ENCODE data around the gene CRY2.
"Not testable (repeated sequence)": the region's sequence is repeated elsewhere in the genome, so short reads cannot be mapped to it uniquely, and the experiment has no call there.

CRY2 gene

GRCh38 chr11:45899086-45899447, 51.8 kb downstream of the CRY2 start:
- no peak for DNase-seq
- WGBS (ENCODE audit: extremely low coverage, insufficient coverage, low lambda C conversion rate), result no CpG with 5 or more reads among the region's 3 CpGs
- Histone ChIP-seq H3K4me3 (ENCODE audit: low read length) (no peak overlapping the region), H3K79me1 (ENCODE audit: low read length) (no peaks in the 10 kb centered on the region), H3K27ac (ENCODE audit: low read depth, low read length) (no peak overlapping the region), H2BK120ac (ENCODE audit: low read depth, low read length) (no peak overlapping the region), H3K4me2 (ENCODE audit: low read length) (no peak overlapping the region), H3K36me3 (ENCODE audit: control insufficient read depth, insufficient read depth, low read length) (no peaks in the 10 kb centered on the region), H3K4ac (ENCODE audit: low read depth, low read length) (no peak overlapping the region), H4K5ac (ENCODE audit: low read length) (no peak overlapping the region), H2AK5ac (ENCODE audit: low read length) (no peak overlapping the region), H3K9ac (ENCODE audit: low read length) (no peak overlapping the region), H2BK15ac (replicated peaks; ENCODE audit: low read depth) (no peak overlapping the region), H3K18ac (ENCODE audit: low read length) (no peak overlapping the region), H2BK5ac (ENCODE audit: low read length) (no peak overlapping the region), H4K8ac (ENCODE audit: low read depth, low read length) (no peak overlapping the region), H3K23ac (ENCODE audit: low read length) (no peak overlapping the region), H3K56ac (ENCODE audit: low read length) (no peak overlapping the region), H3K79me2 (ENCODE audit: control insufficient read depth, insufficient read depth, low read length) (no peaks in the 10 kb centered on the region), H3K27me3 (ENCODE audit: insufficient read depth, low read length, poor library complexity) (no peaks in the 10 kb centered on the region), H3K4me1 (ENCODE audit: control insufficient read depth, low read depth, low read length) (peaks cover 1% of the 10 kb centered on the region)

DNA sequence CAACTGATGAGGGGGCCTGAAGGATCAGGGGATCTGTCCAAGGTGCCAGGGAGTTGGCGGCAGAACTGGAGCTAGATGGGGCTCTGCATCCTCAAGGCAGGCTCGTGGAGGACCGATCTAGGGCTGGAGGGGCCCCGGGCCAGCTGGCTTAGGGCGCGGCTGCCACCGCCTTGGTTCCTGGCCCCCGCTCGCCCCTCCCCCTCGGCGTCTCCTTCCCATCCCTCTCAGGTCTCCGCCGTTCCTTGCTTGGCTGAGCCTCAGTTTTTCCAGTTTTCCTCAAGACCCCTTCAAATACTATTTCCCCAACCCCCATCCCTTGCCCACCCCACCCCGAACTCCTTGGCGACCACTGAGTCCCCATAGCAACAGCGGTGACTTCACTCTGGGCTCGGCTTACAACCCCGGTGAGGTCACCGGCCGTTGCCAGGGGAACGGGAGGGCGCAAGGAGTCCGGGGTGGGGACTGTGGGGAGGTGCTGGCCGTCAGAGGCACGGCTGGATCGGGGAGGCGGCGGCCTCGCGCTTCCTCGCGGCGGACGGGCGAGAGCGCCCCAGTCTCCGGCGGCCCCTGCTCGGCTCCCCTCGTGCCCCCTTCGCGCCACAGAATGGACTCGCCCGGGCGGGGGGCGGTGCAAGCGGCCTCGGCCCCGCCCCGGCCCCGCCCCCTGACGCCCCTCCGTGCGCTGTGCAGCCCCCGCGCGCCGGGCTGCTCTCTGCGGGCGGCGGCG, 52.3 kb downstream of the CRY2 start:
- Histone ChIP-seq H3K4ac (ENCODE audit: low read depth, low read length) (no peak overlapping the region), H3K27me3 (ENCODE audit: insufficient read depth, low read length, poor library complexity) (no peaks in the 10 kb centered on the region), H3K79me2 (ENCODE audit: control insufficient read depth, insufficient read depth, low read length) (no peaks in the 10 kb centered on the region), H3K4me3 (ENCODE audit: low read length) (peak overlapping the region; percentile 30), H3K56ac (ENCODE audit: low read length) (peak overlapping the region; percentile 89), H2BK5ac (ENCODE audit: low read length) (no peak overlapping the region), H3K27ac (ENCODE audit: low read depth, low read length) (no peak overlapping the region), H3K23ac (ENCODE audit: low read length) (no peak overlapping the region), H3K18ac (ENCODE audit: low read length) (no peak overlapping the region), H4K5ac (ENCODE audit: low read length) (no peak overlapping the region), H2AK5ac (ENCODE audit: low read length) (no peak overlapping the region), H4K8ac (ENCODE audit: low read depth, low read length) (no peak overlapping the region), H3K9ac (ENCODE audit: low read length) (peak overlapping the region; percentile 64), H3K4me1 (ENCODE audit: control insufficient read depth, low read depth, low read length) (peaks cover 1% of the 10 kb centered on the region), H2BK15ac (replicated peaks; ENCODE audit: low read depth) (no peak overlapping the region), H2BK120ac (ENCODE audit: low read depth, low read length) (no peak overlapping the region), H3K79me1 (ENCODE audit: low read length) (no peaks in the 10 kb centered on the region), H3K4me2 (ENCODE audit: low read length) (peak overlapping the region; percentile 42), H3K36me3 (ENCODE audit: control insufficient read depth, insufficient read depth, low read length) (no peaks in the 10 kb centered on the region)
- peak; percentile 96 for DNase-seq
- WGBS (ENCODE audit: extremely low coverage, insufficient coverage, low lambda C conversion rate), result no CpG with 5 or more reads among the region's 62 CpGs

- no CpG with 5 or more reads among the region's 59 CpGs for WGBS (ENCODE audit: extremely low coverage, insufficient coverage, low lambda C conversion rate)
- Histone ChIP-seq H3K4me3 (ENCODE audit: low read length) (peak overlapping the region; percentile 11), H3K56ac (ENCODE audit: low read length) (peak overlapping the region; percentile 70), H3K4me2 (ENCODE audit: low read length) (peak overlapping the region; percentile 48), H3K9ac (ENCODE audit: low read length) (peak overlapping the region; percentile 67)
- H3K4ac ChIP-seq (ENCODE audit: low read depth, low read length); H3K27ac ChIP-seq (ENCODE audit: low read depth, low read length); H3K79me2 ChIP-seq (ENCODE audit: control insufficient read depth, insufficient read depth, low read length); H3K23ac ChIP-seq (ENCODE audit: low read length); H2AK5ac ChIP-seq (ENCODE audit: low read length); H4K8ac ChIP-seq (ENCODE audit: low read depth, low read length); DNase-seq; H4K5ac ChIP-seq (ENCODE audit: low read length); H3K27me3 ChIP-seq (ENCODE audit: insufficient read depth, low read length, poor library complexity); H3K36me3 ChIP-seq (ENCODE audit: control insufficient read depth, insufficient read depth, low read length); H3K79me1 ChIP-seq (ENCODE audit: low read length); H2BK5ac ChIP-seq (ENCODE audit: low read length); H3K18ac ChIP-seq (ENCODE audit: low read length); H3K4me1 ChIP-seq (ENCODE audit: control insufficient read depth, low read depth, low read length); H2BK15ac ChIP-seq (replicated peaks; ENCODE audit: low read depth); H2BK120ac ChIP-seq (ENCODE audit: low read depth, low read length): not testable (repeated sequence)
These were observed 53.0 kb downstream of the CRY2 start for GRCh38 chr11:45900175-45900800.

GRCh38 chr11:45900916-45901617, 53.8 kb downstream of the CRY2 start:
- H3K18ac ChIP-seq (ENCODE audit: low read length), result no peak overlapping the region
- no peak overlapping the region for H3K9ac ChIP-seq (ENCODE audit: low read length)
- no peak overlapping the region for H3K23ac ChIP-seq (ENCODE audit: low read length)
- no peak overlapping the region for H2BK15ac ChIP-seq (replicated peaks; ENCODE audit: low read depth)
- no peaks in the 10 kb centered on the region for H3K27me3 ChIP-seq (ENCODE audit: insufficient read depth, low read length, poor library complexity)
- H3K4me1 ChIP-seq (ENCODE audit: control insufficient read depth, low read depth, low read length), result peaks cover 1% of the 10 kb centered on the region
- H2BK5ac ChIP-seq (ENCODE audit: low read length), result no peak overlapping the region
- DNase-seq, result no peak
- peak overlapping the region; percentile 48 for H3K4me2 ChIP-seq (ENCODE audit: low read length)
- no peaks in the 10 kb centered on the region for H3K79me2 ChIP-seq (ENCODE audit: control insufficient read depth, insufficient read depth, low read length)
- no peak overlapping the region for H4K8ac ChIP-seq (ENCODE audit: low read depth, low read length)
- H3K4ac ChIP-seq (ENCODE audit: low read depth, low read length), result no peak overlapping the region
- no peaks in the 10 kb centered on the region for H3K79me1 ChIP-seq (ENCODE audit: low read length)
- no peak overlapping the region for H3K27ac ChIP-seq (ENCODE audit: low read depth, low read length)
- no peak overlapping the region for H4K5ac ChIP-seq (ENCODE audit: low read length)
- H2BK120ac ChIP-seq (ENCODE audit: low read depth, low read length), result no peak overlapping the region
- WGBS (ENCODE audit: extremely low coverage, insufficient coverage, low lambda C conversion rate), result no CpG with 5 or more reads among the region's 8 CpGs
- H3K36me3 ChIP-seq (ENCODE audit: control insufficient read depth, insufficient read depth, low read length), result no peaks in the 10 kb centered on the region
- no peak overlapping the region for H3K4me3 ChIP-seq (ENCODE audit: low read length)
- H3K56ac ChIP-seq (ENCODE audit: low read length), result no peak overlapping the region
- H2AK5ac ChIP-seq (ENCODE audit: low read length), result no peak overlapping the region

- H3K79me2 ChIP-seq (ENCODE audit: control insufficient read depth, insufficient read depth, low read length), result no peaks in the 10 kb centered on the region
- H3K18ac ChIP-seq (ENCODE audit: low read length), result no peak overlapping the region
- H3K4me3 ChIP-seq (ENCODE audit: low read length), result no peak overlapping the region
- no peak overlapping the region for H2AK5ac ChIP-seq (ENCODE audit: low read length)
- no peak overlapping the region for H3K27ac ChIP-seq (ENCODE audit: low read depth, low read length)
- H3K27me3 ChIP-seq (ENCODE audit: insufficient read depth, low read length, poor library complexity), result no peaks in the 10 kb centered on the region
- DNase-seq, result no peak
- H3K4me2 ChIP-seq (ENCODE audit: low read length), result no peak overlapping the region
- no peaks in the 10 kb centered on the region for H3K79me1 ChIP-seq (ENCODE audit: low read length)
- H3K4me1 ChIP-seq (ENCODE audit: control insufficient read depth, low read depth, low read length), result peaks cover 1% of the 10 kb centered on the region
- no peak overlapping the region for H4K5ac ChIP-seq (ENCODE audit: low read length)
- no peak overlapping the region for H3K9ac ChIP-seq (ENCODE audit: low read length)
- WGBS (ENCODE audit: extremely low coverage, insufficient coverage, low lambda C conversion rate), result no CpG with 5 or more reads among the region's 6 CpGs
- no peak overlapping the region for H3K4ac ChIP-seq (ENCODE audit: low read depth, low read length)
- no peaks in the 10 kb centered on the region for H3K36me3 ChIP-seq (ENCODE audit: control insufficient read depth, insufficient read depth, low read length)
- no peak overlapping the region for H2BK120ac ChIP-seq (ENCODE audit: low read depth, low read length)
- H3K23ac ChIP-seq (ENCODE audit: low read length), result no peak overlapping the region
- H2BK5ac ChIP-seq (ENCODE audit: low read length), result no peak overlapping the region
- H3K56ac ChIP-seq (ENCODE audit: low read length), result no peak overlapping the region
- H2BK15ac ChIP-seq (replicated peaks; ENCODE audit: low read depth), result no peak overlapping the region
- no peak overlapping the region for H4K8ac ChIP-seq (ENCODE audit: low read depth, low read length)
These were observed 54.4 kb downstream of the CRY2 start for GRCh38 chr11:45901626-45902025.

All from mesendoderm (in vitro differentiated cells).